DMS153 (cell line): ENCODE data around the gene SLC8A3.

Source experiments
- DNase-seq: peaks from one replicate; lab custom pipeline; 2025; lab: John Stamatoyannopoulos, UW

The SLC8A3 gene

DNA sequence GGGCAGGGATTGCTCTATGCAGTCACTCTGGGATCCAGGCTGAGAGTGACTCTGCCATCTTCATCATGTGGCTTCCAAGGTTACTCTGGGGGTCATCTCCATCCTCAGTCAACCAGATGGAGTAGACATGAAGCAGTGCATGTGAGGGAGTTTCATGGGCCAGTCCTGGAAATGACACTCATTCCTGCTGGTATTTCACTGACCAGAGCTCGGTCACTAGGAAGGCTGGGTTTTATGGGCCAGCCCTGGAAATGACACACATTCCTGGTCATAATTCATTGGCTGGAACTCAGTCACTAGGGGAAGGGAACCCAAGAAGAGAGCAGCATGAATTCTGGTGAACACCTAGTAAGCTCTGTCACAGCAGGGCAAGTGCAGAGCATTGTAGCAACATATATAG is 164.9 kb downstream of the SLC8A3 start:
- no peak for DNase-seq

DNA sequence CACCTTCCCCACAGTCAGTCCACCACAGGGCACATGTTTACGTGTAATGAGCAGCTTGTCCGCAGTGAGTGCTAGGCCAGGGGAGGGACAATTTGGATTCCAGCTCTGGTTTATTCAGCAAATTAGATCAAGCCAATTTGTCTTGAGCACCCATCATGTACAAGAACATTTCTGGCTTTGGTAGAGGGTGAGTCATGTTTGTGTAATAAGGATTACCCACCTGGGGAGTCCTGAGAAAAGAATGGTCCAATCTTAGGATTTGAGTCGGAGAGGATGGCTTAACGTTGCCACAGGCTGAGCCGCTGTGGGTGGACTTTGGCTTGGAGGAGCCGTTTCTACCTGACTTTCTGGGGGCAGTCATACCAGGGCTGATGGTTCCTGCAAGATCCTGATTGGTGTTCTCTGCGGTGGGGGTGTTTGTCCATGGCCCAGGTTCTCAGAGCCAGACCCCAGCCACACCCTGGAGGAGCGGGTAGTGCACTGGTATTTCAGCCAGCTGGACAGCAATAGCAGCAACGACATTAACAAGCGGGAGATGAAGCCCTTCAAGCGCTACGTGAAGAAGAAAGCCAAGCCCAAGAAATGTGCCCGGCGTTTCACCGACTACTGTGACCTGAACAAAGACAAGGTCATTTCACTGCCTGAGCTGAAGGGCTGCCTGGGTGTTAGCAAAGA is 165.8 kb downstream of the SLC8A3 start:
- no peak for DNase-seq

DNA sequence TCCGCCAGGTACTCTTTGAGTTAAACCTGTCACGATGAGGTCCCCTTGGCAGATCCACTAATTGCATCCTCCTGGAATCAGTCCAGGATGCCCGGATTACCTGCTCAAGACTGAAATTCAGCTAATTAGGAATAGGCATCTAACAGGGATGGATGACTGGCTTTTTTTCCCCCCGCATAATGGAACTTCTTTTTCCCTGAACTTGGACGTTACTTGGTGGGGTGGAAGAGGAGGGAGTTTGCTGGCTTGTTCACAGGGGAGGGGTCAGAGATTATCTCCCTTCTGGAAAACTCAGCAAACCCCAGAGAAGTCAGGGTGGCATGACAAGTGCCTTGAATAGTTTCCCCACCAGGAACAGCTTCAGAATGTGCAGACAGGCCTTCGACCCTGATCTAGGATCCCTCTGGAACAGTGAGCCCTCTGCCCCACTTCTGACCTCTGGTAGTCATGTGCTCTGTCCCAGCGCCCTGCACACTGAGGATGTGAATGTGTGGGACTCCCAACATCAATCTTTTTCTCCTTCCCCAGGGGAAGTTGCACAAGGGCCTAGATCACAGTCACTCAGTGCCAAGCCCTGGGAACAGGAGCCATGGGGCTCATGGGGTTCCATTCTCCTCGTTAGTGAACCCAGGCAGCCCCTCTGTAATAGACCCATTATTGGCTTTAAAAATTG is 167.1 kb downstream of the SLC8A3 start:
- no peak for DNase-seq

DNA sequence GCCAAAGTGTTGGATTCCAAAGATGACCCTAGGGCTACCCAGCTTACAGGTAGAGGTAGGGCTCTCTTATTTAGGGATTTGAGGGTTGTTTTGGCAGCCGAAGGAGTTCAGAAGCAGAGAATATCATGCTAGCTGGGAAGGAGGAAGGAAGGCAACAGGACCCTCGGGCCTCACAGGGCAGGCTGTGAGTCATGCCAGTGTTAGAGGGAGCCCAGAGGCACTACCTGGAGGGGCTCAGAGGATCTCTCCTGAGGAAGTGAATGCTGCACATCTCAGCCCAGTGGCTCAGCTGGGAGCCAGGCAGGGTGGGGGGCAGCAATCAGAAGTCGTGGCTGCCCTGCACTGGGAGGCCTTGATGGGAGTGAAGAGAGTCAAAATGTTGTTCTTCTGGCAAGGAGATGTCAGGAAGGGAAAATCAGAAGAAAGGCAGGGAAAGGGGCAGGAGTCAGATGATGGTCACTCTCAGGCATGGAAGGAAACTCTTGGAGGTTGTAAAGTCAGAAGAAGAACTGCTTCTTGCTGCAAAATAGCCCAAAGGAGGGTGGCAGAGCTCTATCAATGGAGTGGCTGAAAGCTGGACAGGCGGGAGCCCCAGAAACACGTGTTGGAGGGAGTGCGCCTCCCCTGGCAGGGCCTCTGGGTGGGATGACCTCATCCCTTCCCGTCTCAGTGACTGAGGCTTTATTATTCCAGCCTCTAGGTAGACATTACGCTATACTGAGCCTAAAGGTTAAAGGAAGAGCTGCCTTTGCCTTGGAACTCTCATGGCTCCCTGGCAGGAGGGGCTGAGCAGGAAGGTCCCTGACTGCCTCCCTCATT is 168.2 kb downstream of the SLC8A3 start:
- no peak for DNase-seq

DNA sequence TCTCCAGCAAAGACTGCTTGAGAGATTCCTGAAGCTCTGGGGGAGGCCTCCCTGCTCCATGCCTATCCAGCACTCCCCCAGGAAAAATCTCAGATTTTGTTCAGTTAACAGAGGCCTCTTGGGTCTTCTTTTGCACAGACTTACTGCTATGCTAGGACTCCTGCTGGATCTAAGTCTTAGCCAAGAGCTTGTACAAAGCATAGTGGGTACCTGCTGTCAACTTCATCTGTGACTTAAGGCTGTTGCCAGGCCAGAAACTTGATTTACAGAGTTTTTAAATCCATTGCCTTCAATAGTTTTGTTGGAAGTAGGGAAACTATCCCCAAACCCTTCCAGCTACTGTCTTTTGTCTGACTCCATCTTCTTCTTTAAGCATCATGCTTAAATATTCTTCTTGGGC is 169.1 kb downstream of the SLC8A3 start:
- DNase-seq: no peak

DNA sequence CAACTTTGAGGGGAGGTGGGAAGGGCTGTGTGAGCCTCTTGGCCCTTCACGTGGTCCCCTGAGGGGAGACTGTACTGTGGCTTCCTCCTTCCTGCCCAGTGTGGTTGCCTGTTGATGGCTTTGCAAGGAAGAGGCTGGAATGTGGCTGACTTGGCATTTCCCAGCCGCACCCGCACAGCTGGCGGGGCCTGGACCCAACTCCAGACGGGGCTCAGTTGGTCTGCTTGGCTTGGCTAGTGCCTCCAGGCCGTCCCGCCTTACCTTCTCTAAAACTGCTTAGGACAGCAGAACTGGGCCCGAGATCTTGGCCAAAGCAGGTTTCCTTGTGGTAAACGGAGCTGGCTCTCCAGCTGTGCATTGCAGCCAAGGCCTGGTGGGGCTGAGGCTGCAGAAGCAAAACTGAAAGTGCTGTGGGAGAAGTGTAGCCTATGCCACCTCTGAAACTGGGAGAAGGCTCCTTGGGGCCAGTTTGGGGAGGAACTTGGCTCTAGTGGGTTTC is 170.0 kb downstream of the SLC8A3 start:
- no peak for DNase-seq

DNA sequence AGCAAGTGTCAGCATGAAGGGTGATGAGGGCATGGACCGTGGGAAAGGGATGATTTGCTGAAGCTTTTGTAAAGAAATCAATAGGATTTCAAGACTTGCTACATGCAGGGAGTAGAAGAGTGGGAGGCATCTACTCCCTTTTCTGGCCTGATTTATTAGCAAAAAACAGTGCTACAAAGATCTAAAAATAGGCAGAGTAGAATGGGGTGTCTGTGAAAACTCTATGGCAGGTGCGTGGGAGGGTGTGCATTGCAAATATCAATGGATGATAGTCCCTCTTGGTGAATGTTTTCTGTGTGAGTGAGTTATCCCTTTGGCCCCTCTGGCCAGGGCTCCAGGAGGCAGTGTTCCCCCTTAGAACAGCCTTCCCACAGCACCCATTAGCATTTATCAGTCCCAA is 170.5 kb downstream of the SLC8A3 start:
- DNase-seq: no peak

DNA sequence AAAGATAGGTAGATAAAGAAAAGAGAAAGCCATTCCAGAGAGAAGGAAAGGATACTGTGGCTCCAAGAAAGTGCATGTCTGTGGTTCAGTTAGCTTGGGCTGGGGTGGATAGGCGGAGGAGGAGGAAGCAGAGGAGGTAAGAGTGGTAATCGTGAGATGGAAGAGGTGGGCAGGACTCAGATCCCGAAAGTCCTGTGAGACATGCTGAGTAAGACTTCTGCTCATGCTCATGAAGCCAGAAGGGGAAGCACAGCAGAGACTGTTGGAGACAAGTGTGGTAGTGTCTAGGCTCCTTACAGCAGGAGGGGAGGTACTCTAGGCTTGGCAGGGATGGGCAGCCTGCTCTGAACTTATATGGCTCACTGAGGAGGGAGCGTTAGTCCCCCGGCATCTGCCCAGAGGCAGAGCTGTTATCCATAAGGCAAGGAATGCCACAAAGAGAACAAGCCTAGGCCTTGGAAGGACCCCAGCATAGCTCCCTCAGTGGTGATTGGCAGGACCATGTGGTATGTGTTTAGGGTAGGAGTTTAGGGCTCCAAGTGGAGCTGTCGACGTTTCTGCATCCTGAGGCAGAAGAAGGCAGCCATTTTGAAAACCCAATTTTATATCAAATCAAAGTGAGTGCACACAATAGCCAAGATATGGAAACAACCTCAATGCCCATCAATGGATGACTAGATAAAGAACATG is 174.2 kb downstream of the SLC8A3 start:
- DNase-seq: no peak

DNA sequence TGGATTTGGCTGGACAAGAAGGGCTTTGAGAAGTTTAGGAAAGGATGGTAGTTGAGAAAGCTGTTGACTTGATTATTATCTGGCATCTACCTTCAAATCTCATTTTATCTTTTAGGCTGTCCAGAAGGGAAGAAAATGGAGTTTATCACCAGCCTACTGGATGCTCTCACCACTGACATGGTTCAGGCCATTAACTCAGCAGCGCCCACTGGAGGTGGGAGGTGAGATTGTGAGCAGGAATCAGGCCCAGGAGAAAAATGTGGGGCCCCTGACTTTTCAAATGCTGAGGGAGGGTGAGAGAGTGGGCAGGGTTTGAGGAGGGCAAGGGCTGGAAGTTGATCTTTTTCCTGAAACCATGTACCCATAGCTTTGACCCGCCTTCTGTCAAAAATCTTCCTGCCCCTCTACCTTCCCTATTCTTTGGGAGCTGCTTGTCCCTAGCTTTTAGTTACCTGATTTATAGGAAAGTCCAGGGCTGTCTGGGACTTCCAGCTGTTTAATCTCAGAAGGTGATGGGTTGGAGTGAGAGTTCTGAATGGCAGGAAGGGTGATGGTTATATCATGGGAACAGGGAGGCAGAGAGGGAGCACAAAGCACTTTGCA is 175.4 kb downstream of the SLC8A3 start:
- DNase-seq: no peak

DNA sequence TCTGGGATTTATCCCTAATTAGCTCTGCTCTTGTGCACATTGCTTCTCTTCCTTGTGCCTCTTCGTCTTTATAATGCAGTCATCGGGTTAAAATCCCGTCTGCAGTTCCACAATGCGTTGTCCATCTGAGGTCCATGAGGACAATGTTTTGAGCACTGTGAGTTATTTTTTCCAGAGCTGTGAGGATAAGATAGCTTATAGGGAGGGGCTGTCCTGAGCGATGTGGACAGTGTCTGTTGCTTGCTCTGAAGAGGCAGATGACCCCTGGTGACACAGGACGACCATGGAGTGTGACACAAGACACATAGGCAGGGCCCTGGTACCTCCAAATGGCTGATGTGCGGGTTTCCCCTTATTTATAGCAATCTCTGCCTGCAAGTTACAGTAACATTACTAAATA is 177.0 kb downstream of the SLC8A3 start:
- no peak for DNase-seq

DNA sequence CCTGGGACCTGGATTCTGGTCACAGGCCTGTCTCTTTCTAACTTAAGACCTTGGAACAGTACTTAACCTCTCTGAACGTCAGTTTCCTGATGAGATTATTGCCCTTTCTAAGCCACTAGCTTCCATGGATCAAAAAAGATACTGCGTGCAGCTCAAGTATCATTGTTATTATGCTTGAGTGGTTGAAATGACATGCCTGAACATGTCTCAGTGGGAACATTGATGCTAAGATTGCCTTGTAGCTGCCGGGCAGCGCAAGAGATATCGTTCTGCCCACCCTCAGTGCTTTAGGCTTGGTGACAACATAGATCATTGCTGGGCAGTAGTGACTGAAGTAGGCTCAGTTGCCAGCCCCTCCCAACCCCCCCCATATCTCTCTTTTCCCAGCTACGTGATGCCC is 177.7 kb downstream of the SLC8A3 start:
- peak; percentile 39 for DNase-seq

DNA sequence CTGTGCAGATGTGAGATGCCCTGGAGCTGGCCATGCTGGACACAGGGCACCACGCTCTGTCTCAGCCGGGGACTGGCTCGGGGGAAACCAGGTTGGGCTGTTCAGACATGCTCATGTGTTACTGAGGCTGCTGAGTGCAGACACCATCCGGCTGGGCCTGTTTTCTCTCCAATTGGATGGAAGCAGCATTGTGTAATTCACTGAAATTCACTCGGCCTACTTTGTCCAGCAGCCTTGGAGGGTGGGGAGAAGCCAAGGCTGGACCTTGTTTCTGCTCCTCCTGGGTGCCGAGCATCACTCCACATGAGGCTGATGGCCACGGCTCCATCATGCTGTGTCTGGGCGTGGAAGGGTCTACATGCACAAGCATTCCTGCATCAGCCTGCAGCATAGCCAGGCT is 178.8 kb downstream of the SLC8A3 start:
- DNase-seq: no peak

DNA sequence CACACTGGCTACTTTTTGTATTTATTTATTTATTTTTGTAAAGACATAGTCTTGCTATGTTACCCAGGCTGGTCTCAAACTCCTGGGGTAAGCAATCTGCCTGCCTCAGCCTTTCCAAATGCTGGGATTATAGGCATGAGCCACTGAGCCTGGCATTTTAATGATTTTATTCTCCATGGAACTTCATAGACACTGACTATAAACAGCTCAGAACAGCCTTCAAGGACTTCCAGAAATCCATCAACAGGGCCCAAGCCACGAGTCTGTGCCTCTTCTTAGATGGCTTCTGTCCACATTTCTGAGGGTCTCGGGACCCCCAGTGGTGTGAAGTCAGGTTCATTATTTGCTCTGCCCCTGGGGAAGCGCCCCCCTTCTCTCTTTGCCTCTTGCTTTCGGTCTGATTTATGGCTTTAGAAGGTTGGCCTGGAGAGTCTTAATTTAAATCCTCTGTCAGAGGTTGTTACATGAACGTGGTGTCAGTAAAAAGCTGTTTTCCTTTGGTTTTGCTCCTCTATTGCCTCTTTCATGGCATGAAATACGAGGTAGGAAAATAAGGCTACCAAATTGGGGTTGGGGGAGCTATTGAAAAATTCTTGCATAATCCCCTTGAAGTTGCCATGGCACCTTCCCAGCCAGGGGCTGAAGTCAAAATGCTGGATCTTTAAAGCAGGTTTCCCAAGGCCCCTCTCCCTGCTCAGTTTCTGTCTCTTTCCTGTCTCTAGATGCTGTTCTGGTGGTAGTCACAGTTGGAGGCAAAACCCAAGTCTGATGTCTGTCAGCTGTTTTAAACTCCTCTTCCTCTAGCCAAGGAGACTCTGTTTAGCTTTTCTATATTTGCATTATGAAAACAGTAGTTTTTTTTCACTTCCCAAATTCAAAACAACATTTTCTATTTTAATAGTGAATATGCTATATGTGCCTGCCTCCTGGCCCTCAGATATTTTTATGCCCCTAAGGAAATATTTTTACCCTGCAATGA is 180.2 kb downstream of the SLC8A3 start:
- DNase-seq: no peak

DNA sequence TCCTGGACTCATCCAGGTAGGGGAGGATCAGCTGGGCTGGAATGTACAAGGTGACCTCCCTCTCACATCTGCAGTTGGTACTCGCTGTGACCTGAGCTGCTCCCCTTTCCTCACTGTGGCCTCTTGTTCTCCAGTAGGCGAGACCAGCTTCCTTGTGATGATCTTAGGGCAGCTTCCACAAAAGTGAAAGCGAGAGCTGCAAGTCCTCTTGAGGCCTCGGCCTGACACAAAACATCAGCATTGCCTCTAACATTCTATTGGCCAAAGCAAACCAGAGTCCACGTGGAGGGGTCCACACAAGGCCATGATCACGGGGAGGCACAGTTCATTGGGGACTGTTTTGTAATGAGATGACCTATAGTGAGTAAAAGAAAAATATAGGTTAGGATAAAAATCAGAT is 182.1 kb downstream of the SLC8A3 start:
- no peak for DNase-seq

DNA sequence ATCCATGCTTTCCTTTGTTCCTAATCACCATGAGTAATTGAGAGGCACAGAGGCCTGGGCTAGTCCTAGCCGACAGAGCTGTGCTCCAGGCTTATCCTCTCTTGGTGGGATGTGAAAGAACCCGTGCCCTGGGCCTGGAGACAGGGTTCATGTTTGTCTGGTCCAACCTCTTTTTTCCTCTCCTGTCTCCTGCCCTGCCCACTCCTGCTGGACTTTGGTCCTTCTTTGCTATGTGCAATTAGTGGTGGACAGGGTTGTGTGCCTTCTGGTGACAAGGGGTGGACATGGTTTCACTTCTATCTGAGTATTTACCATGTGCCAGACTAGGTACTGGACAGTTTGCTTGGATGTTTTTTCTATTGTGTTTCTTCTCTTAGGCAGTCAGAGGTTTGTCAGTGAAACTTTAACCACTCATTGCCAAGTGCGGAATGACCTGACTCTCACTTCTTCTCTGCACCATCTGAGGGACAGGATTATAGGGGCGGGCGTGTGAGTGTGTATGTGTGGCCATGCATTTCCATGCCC is 183.4 kb downstream of the SLC8A3 start:
- no peak for DNase-seq

DNA sequence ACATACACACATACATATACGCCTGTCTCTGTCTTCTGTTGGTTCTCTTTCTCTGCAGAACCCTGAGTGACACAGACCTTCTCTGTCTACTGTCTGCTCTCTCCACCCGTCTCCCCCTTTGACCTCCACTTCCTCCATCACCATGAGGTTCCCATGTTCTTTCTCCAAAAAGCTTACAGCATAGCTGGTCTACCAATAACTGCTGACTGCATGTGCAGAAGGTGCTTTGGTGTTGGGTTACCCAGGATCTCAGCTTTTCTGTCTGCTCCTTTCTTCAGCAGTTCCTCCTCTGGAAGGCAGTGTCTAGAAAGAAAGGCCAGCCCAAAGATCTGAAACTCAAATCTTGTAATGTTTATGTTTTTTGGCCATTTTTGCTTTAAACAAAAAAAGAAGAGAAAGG is 184.0 kb downstream of the SLC8A3 start:
- DNase-seq: no peak

DNA sequence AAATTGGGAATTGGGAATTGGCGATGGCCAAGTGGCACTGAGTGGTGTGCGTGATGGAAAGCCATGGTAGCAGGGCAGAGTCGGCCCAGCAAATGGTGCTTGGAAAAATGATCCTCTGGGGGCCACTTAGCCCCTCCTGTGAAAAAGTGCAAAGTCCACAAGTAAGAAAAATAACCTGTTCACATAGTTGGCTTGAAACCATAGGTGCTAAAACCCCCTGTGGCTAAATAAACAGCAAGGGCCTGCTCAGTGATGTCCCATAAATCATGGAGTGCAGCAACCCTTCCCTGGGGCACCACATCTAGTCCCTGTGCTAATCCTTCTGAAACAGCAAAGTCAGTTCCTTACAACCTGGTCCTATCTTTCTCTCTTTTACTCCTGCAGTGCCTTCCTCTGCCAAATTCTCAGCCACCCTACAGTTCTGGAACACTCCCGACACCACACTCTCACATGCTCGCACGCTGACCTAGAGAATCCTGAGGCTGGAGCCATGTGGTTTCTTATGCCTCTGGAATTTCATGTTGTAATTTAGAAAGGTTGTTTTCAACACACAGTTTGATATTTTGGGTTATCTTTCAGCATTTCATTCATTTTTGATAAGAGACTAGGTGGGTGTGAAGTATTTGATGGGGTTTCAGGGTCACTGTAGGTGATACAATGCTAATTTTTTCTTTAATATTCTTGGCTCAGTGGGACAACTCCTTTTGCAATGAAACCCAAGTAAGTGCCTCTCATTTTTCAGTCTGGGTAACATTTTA is 186.0 kb downstream of the SLC8A3 start:
- DNase-seq: peak; percentile 57

DNA sequence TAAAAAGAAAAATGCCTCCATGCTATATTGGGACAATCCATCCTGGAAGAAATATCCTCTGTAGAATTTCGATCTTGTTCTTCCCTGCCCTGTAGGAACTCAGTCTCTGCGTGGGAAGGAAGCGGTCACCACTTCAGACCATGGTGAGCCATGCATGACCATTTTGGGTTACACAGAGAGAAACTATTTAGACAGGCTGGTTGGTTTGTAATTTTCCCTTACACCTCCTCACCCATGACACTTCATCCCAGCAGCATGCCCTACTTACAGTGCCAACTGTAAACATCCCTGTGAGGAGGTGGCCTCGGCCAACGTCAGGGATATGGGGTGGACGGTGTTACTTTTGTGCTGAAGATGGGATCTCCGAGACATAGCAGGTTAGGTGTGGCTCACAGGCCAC is 188.2 kb downstream of the SLC8A3 start:
- DNase-seq: no peak

DNA sequence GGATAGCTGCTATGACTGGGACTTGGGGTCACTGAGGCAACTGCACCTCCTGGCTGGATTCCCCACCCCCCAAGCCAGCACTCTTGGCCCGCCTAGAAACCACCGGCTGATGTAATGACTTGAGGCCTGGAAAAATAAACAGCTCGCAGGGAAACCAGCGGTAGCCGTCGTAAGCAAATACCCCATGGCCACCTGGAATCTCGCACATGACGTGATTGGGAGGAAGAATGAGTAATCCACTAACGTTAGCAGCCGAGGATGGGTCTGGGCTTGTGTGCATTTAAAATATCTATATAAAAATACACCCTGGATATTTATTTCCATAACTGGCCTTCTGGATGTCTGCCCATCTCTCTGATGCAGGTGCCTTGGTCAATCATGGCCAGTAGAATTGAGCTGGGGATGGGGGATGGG is 189.5 kb downstream of the SLC8A3 start:
- peak; percentile 93 for DNase-seq

DNA sequence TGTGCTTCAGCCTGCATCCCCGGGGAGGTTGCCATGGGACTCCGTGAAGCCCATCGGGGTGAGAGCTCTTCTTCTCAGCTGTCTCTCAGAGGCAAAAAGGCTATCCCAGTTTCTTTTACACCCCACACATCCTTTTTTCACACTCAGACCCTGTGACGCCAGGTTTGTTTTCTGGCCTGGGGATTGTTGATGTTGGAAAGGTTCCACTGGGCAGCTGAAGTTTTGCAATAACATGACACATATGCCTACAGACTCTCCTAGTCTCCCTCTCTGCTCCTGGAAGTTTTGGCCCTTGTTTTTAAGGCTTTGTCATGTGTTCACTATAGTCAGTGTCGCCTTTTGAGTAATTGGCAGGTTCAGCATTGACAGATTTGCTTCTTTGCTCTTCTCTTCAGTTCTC is 190.9 kb downstream of the SLC8A3 start:
- peak; percentile 6 for DNase-seq
